ENCODE data around the gene ARID3A. TPM values are rescaled to one million over a fixed set of nuclear protein-coding genes. Genes with fewer than 3 reads are reported as not detected.

The ARID3A gene
- total and polyA plus RNA-seq, 2 of the 13 experiments (the other 11 are each of a cell fraction or from before 2014, with no cell fraction given), result 71.3 to 77.9 TPM

- no peak for TF ChIP-seq ATF1 (CRISPR knock-in tag; IDR thresholded peaks at IDR 0.05)
- TF ChIP-seq POGK (CRISPR knock-in tag; conservative IDR thresholded peaks at IDR 0.05), result no peak; the same call in 1 of the 2 replicates
- TF ChIP-seq, protein P1, sequence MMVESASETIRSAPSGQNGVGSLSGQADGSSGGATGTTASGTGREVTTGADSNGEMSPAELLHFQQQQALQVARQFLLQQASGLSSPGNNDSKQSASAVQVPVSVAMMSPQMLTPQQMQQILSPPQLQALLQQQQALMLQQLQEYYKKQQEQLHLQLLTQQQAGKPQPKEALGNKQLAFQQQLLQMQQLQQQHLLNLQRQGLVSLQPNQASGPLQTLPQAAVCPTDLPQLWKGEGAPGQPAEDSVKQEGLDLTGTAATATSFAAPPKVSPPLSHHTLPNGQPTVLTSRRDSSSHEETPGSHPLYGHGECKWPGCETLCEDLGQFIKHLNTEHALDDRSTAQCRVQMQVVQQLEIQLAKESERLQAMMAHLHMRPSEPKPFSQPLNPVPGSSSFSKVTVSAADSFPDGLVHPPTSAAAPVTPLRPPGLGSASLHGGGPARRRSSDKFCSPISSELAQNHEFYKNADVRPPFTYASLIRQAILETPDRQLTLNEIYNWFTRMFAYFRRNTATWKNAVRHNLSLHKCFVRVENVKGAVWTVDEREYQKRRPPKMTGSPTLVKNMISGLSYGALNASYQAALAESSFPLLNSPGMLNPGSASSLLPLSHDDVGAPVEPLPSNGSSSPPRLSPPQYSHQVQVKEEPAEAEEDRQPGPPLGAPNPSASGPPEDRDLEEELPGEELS (CRISPR knock-in tag; IDR thresholded peaks at IDR 0.05), result peak; percentile 90
- 0 out of 2 replicates have a peak, but pooled peaks have one; percentile 68 for TF ChIP-seq CBFB (CRISPR knock-in tag; IDR thresholded peaks at IDR 0.05)
- peak; percentile 69; the same call in 1 of the 2 replicates for TF ChIP-seq THAP9 (CRISPR knock-in tag; IDR thresholded peaks at IDR 0.05; ENCODE audit: borderline replicate concordance)
- no peak for TF ChIP-seq NBN (conservative IDR thresholded peaks at IDR 0.05)
- no peak for TF ChIP-seq ZFAT (CRISPR knock-in tag; conservative IDR thresholded peaks at IDR 0.05)
- TF ChIP-seq ZBTB7A (CRISPR knock-in tag; IDR thresholded peaks at IDR 0.05), result peak; percentile 97
- peak; percentile 58; the same call in 1 of the 2 replicates for TF ChIP-seq AKAP8 (CRISPR knock-in tag; IDR thresholded peaks at IDR 0.05)
- peak; percentile 71; the same call in 1 of the 2 replicates for TF ChIP-seq ZNF564 (CRISPR knock-in tag; IDR thresholded peaks at IDR 0.05)
- peak; percentile 92 for TF ChIP-seq TARDBP (CRISPR knock-in tag; IDR thresholded peaks at IDR 0.05)
- peak; percentile 69; the same call in 1 of the 2 replicates for TF ChIP-seq ZNF709 (CRISPR knock-in tag; IDR thresholded peaks at IDR 0.05)
- TF ChIP-seq, protein P2, sequence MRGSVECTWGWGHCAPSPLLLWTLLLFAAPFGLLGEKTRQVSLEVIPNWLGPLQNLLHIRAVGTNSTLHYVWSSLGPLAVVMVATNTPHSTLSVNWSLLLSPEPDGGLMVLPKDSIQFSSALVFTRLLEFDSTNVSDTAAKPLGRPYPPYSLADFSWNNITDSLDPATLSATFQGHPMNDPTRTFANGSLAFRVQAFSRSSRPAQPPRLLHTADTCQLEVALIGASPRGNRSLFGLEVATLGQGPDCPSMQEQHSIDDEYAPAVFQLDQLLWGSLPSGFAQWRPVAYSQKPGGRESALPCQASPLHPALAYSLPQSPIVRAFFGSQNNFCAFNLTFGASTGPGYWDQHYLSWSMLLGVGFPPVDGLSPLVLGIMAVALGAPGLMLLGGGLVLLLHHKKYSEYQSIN (CRISPR knock-in tag; IDR thresholded peaks at IDR 0.05; ENCODE audit: borderline replicate concordance), result no peak
- 0 out of 2 replicates have a peak, but pooled peaks have one; percentile 35 for TF ChIP-seq ZNF879 (CRISPR knock-in tag; IDR thresholded peaks at IDR 0.05)
- TF ChIP-seq YY1 (IDR thresholded peaks at IDR 0.05; ENCODE audit: insufficient read depth, insufficient replicate concordance, low read depth, low read length), result peak; percentile 77
- TF ChIP-seq, protein P3, sequence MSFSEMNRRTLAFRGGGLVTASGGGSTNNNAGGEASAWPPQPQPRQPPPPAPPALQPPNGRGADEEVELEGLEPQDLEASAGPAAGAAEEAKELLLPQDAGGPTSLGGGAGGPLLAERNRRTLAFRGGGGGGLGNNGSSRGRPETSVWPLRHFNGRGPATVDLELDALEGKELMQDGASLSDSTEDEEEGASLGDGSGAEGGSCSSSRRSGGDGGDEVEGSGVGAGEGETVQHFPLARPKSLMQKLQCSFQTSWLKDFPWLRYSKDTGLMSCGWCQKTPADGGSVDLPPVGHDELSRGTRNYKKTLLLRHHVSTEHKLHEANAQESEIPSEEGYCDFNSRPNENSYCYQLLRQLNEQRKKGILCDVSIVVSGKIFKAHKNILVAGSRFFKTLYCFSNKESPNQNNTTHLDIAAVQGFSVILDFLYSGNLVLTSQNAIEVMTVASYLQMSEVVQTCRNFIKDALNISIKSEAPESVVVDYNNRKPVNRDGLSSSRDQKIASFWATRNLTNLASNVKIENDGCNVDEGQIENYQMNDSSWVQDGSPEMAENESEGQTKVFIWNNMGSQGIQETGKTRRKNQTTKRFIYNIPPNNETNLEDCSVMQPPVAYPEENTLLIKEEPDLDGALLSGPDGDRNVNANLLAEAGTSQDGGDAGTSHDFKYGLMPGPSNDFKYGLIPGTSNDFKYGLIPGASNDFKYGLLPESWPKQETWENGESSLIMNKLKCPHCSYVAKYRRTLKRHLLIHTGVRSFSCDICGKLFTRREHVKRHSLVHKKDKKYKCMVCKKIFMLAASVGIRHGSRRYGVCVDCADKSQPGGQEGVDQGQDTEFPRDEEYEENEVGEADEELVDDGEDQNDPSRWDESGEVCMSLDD (CRISPR knock-in tag; IDR thresholded peaks at IDR 0.05; ENCODE audit: borderline replicate concordance), result peak; percentile 97
- TF ChIP-seq KAT2B (IDR thresholded peaks at IDR 0.05; ENCODE audit: borderline replicate concordance, low read depth, low read length), result no peak
- no peak for TF ChIP-seq ZIK1 (CRISPR knock-in tag; IDR thresholded peaks at IDR 0.05; ENCODE audit: borderline replicate concordance, low read depth)
Observed at GRCh38 chr19:952680-953444, 27.0 kb downstream of the ARID3A start (continued).

Data from HepG2 (cell line).